Neural crest cell (in vitro differentiated cells): ENCODE results near the gene ACTR8. TPM values are rescaled to one million over a fixed set of nuclear protein-coding genes. Genes with fewer than 3 reads are reported as not detected.
A peak's percentile ranks its signal among the peaks of the same experiment; 100 is the strongest.

ENCODE experiments used
- DNase-seq: peaks from one replicate; pipeline ENCODE4 v3.0.0; 2021; ENCODE audit warnings: low read depth, mixed read lengths, low spot score
- H3K27ac Mint-ChIP-seq: one replicate; pipeline ENCODE4 v1.8.0; 2021; ENCODE audit warnings: mild to moderate bottlenecking, mixed read lengths; ENCODE audit not compliant: unreplicated experiment
- H3K27me3 Mint-ChIP-seq: 2 replicates; pipeline ENCODE4 v1.8.0; 2021; ENCODE audit warnings: low read depth, mild to moderate bottlenecking, mixed read lengths
- H3K36me3 Mint-ChIP-seq: 2 replicates; pipeline ENCODE4 v1.8.0; 2021; ENCODE audit warnings: low read depth, mild to moderate bottlenecking, mixed read lengths
- H3K4me1 Mint-ChIP-seq: 2 replicates; pipeline ENCODE4 v1.8.0; 2021; ENCODE audit warnings: mixed read lengths
- H3K4me3 Mint-ChIP-seq: one replicate; pipeline ENCODE4 v1.8.0; 2021; ENCODE audit warnings: mild to moderate bottlenecking, mixed read lengths
- H3K9me3 Mint-ChIP-seq: 2 replicates; pipeline ENCODE4 v1.8.0; 2021; ENCODE audit warnings: mixed read lengths
- CTCF ChIP-seq: fragments of 200-600 bp; sonication (generic); conservative IDR thresholded peaks from 2 replicates; pipeline ENCODE4 v1.5.0; 2021; ENCODE audit warnings: antibody characterized with exemption, mild to moderate bottlenecking
- total RNA-seq: library from RNA; stranded (reverse); gene quantifications from 2 replicates; pipeline ENCODE4 v1.2.1, GENCODE V29; 2021

The ACTR8 gene
- total RNA-seq, 1 donor from 2014 or later: 49.9 TPM

- peak; percentile 44 for TF ChIP-seq CTCF
- H3K9me3 Mint-ChIP-seq: no peaks in the 10 kb centered on the region
- H3K4me3 Mint-ChIP-seq: peak overlapping the region; percentile 83
- DNase-seq: no peak
- no peaks in the 10 kb centered on the region for H3K36me3 Mint-ChIP-seq
- no peak overlapping the region for H3K27ac Mint-ChIP-seq
- H3K4me1 Mint-ChIP-seq: peaks cover 26% of the 10 kb centered on the region
- H3K27me3 Mint-ChIP-seq: peaks cover 40% of the 10 kb centered on the region
Measured at GRCh38 chr3:53845103-53845880, 36.7 kb downstream of the ACTR8 start.

DNA sequence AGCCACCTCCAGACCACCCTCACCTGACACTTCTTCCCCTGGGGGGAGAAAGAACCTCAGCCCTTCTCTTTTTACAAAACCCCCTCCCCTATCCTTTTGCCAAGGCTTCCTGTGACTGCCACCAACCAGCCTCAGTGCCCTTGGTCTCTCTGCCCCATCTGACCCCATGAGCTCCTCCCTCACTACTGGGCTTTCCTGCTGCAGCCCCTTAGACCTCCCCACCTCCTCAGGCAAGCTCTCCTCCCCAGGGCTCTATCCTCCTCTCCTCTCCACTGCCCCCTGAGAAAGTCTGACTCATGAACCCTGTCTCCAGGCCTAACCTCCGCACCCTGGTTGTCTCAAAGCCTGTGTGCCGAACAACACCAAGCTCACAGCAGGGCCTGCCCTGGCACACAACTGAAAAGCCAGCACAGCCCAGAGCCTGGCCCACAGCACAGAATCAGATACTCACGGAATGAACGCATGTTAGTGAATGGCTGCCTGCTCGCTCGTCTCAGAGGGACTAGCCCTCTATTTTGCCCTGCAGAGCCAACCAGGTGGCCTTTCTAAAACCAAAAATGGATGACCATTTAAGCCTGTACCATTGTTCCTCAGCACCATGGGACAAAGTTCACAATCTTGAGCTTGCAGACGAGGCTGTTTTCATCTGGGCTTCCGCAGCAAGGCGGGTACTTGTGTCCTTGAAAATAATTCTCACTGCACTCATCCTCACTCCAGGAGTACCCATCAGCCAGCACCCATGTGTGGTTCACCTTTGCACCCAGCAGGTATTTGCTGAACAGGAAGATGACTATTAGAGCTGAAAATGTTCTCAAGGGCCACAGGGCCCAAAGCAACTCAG, 37.5 kb downstream of the ACTR8 start:
- Mint-ChIP-seq H3K27ac (no peak overlapping the region), H3K36me3 (no peaks in the 10 kb centered on the region), H3K4me3 (peak overlapping the region; percentile 71), H3K9me3 (no peaks in the 10 kb centered on the region), H3K27me3 (peaks cover 40% of the 10 kb centered on the region), H3K4me1 (peaks cover 26% of the 10 kb centered on the region)
- DNase-seq: no peak
- TF ChIP-seq CTCF: no peak

GRCh38 chr3:53843195-53844177, 38.5 kb downstream of the ACTR8 start:
- peaks cover 26% of the 10 kb centered on the region for H3K4me1 Mint-ChIP-seq
- no peak for DNase-seq
- TF ChIP-seq CTCF: no peak
- H3K9me3 Mint-ChIP-seq: no peaks in the 10 kb centered on the region
- peaks cover 37% of the 10 kb centered on the region for H3K27me3 Mint-ChIP-seq
- peak overlapping the region; percentile 71 for H3K4me3 Mint-ChIP-seq
- no peaks in the 10 kb centered on the region for H3K36me3 Mint-ChIP-seq
- no peak overlapping the region for H3K27ac Mint-ChIP-seq

GRCh38 chr3:53842436-53843194, 39.3 kb downstream of the ACTR8 start:
- peaks cover 26% of the 10 kb centered on the region for H3K4me1 Mint-ChIP-seq
- H3K27ac Mint-ChIP-seq: no peak overlapping the region
- H3K9me3 Mint-ChIP-seq: no peaks in the 10 kb centered on the region
- DNase-seq: peak; percentile 17
- peak; percentile 44 for TF ChIP-seq CTCF
- H3K27me3 Mint-ChIP-seq: peaks cover 30% of the 10 kb centered on the region
- H3K36me3 Mint-ChIP-seq: no peaks in the 10 kb centered on the region
- peak overlapping the region; percentile 33 for H3K4me3 Mint-ChIP-seq
